Activated T-helper 17 cell treated with anti-CD3 and anti-CD28 coated beads, Interleukin-2, amount 50 U/mL, for 72 hours (primary cell): ENCODE data around the gene KCNJ6. TPM values are rescaled to one million over a fixed set of nuclear protein-coding genes. Genes with fewer than 3 reads are reported as not detected.

Source experiments
- ATAC-seq: fragments of 150-1000 bp; cut with Tn5 transposase; replicated peaks from 2 replicates; pipeline ENCODE4 v1.10.0; 2021; ENCODE audit warnings: mild to moderate bottlenecking, moderate library complexity
- H3K27ac Mint-ChIP-seq: one replicate; pipeline ENCODE4 v1.8.0; 2022; ENCODE audit warnings: mixed read lengths
- H3K27me3 Mint-ChIP-seq: one replicate; pipeline ENCODE4 v1.8.0; 2022; ENCODE audit warnings: mixed read lengths
- H3K36me3 Mint-ChIP-seq: one replicate; pipeline ENCODE4 v1.8.0; 2022; ENCODE audit warnings: low read depth, mild to moderate bottlenecking, mixed read lengths
- H3K4me1 Mint-ChIP-seq: one replicate; pipeline ENCODE4 v1.8.0; 2022; ENCODE audit warnings: mixed read lengths
- H3K4me3 Mint-ChIP-seq: one replicate; pipeline ENCODE4 v1.8.0; 2022; ENCODE audit warnings: mild to moderate bottlenecking, mixed read lengths
- H3K9me3 Mint-ChIP-seq: one replicate; pipeline ENCODE4 v1.8.0; 2022; ENCODE audit warnings: mixed read lengths
- total RNA-seq, 2 donors: library from RNA; stranded (reverse); gene quantifications; one replicate each; pipeline ENCODE4 v1.2.3, GENCODE V29; 2022

Gene KCNJ6
- total RNA-seq, 2 donors from 2014 or later = not detected

DNA sequence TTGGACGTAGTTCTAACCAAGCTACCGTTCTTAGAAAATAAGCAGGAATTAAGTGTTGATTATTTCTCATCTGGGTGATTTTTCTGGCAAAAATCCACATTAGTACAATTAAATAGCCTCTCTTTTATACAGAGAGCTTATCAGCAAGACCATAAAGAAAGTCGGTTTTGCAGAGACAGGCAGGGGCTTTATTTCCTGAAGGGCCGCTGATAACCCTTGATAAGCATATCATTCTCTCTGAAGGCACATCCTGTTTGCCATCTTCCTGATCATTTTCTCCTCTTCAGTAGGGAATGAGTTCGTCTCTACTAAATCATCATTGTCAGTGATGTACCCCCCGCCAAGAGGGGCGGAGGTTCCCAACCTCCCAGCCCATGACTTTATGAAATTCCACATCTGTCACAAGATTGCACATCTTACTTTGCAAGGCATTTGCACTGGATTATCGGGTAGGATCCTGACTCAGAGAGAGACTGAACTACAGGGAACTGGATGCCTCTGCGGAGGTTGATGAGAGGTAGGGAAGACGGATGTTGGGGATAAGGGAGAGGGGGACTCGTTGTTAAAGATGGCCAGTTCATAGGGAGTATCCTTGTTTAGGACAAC, 115.7 kb downstream of the KCNJ6 start:
- H3K27ac Mint-ChIP-seq = no peak overlapping the region
- no peak for ATAC-seq
- no peaks in the 10 kb centered on the region for H3K36me3 Mint-ChIP-seq
- no peaks in the 10 kb centered on the region for H3K4me1 Mint-ChIP-seq
- H3K9me3 Mint-ChIP-seq = peaks cover 3% of the 10 kb centered on the region
- H3K27me3 Mint-ChIP-seq = peaks cover 23% of the 10 kb centered on the region
- H3K4me3 Mint-ChIP-seq = no peak overlapping the region

DNA sequence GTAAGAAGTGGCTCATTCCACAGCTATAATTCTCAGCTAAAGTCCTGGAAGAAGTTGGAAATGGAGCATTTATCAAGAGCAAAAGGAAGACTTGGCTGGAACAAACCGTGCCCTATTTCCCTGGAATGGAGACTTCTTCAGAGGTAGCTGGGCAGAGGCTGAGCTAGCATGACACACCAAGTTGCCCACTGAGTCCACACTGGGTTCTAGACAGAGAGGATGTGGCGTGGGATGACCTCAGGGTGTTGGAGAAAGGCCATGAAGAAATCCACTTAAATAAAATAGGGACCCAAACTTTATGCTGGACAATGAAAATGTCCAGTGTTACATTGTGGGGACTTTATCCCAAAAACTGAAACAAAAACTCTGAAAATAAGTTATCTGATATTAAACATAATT, 116.2 kb downstream of the KCNJ6 start:
- ATAC-seq = no peak
- H3K9me3 Mint-ChIP-seq = no peaks in the 10 kb centered on the region
- H3K4me3 Mint-ChIP-seq = no peak overlapping the region
- H3K36me3 Mint-ChIP-seq = no peaks in the 10 kb centered on the region
- H3K4me1 Mint-ChIP-seq = no peaks in the 10 kb centered on the region
- H3K27me3 Mint-ChIP-seq = peaks cover 20% of the 10 kb centered on the region
- H3K27ac Mint-ChIP-seq = no peak overlapping the region

GRCh38 chr21:37799211-37800056, 116.8 kb downstream of the KCNJ6 start:
- no peaks in the 10 kb centered on the region for H3K36me3 Mint-ChIP-seq
- H3K27ac Mint-ChIP-seq = no peak overlapping the region
- no peaks in the 10 kb centered on the region for H3K9me3 Mint-ChIP-seq
- H3K4me1 Mint-ChIP-seq = no peaks in the 10 kb centered on the region
- H3K27me3 Mint-ChIP-seq = peaks cover 15% of the 10 kb centered on the region
- ATAC-seq = no peak
- H3K4me3 Mint-ChIP-seq = no peak overlapping the region

GRCh38 chr21:37797403-37797802, 118.9 kb downstream of the KCNJ6 start:
- Mint-ChIP-seq H3K27me3 (peaks cover 15% of the 10 kb centered on the region), H3K27ac (no peak overlapping the region), H3K36me3 (no peaks in the 10 kb centered on the region), H3K4me1 (no peaks in the 10 kb centered on the region), H3K4me3 (no peak overlapping the region), H3K9me3 (no peaks in the 10 kb centered on the region)
- ATAC-seq = no peak

DNA sequence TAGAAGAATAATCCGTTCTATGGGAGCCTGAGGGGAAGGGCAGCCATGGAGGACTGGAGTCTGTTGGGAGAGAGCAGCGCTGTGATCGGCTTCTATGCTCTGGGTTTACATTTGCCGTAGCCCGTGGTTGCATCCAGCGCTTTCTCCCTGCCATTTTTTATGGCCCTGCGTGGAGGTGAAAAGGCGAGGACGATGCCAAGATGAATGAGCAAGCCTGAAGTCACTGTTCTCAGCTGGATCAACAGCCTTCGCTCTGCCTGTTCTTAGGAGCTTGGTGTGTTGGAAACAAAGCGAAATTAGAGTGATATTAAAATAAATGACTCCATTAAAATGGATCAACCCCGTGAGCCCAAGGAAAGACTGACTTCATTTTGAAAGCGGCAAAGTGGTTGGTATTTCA, 120.2 kb downstream of the KCNJ6 start:
- Mint-ChIP-seq H3K27me3 (peaks cover 10% of the 10 kb centered on the region), H3K4me3 (no peak overlapping the region), H3K9me3 (no peaks in the 10 kb centered on the region), H3K27ac (no peak overlapping the region), H3K36me3 (no peaks in the 10 kb centered on the region), H3K4me1 (no peaks in the 10 kb centered on the region)
- ATAC-seq = no peak

DNA sequence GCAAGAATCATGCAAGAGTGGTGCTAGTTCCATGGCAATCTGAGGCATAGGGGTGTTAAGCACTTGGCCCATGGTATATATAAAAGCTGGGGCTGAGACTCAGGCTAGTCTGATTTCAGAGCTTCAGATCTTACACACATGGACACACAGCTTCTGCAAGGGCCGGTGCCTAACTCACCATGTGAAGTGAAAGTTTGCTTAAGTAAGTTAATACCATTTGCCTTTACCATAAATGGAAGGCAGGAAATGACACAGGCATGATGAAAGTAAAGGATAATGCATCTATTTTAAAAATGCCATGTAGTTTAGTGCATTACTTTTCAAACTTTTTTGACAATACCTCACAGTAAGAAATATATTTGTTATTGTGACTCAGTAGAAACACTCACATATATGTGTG, 122.6 kb downstream of the KCNJ6 start:
- no peak for ATAC-seq
- Mint-ChIP-seq H3K4me1 (no peaks in the 10 kb centered on the region), H3K36me3 (no peaks in the 10 kb centered on the region), H3K4me3 (no peak overlapping the region), H3K27ac (no peak overlapping the region), H3K27me3 (peaks cover 5% of the 10 kb centered on the region), H3K9me3 (no peaks in the 10 kb centered on the region)

- H3K27me3 Mint-ChIP-seq = no peaks in the 10 kb centered on the region
- H3K4me1 Mint-ChIP-seq = no peaks in the 10 kb centered on the region
Measured at GRCh38 chr21:37792046-37792445, 124.2 kb downstream of the KCNJ6 start.

GRCh38 chr21:37790905-37791304, 125.4 kb downstream of the KCNJ6 start:
- H3K4me3 Mint-ChIP-seq = no peak overlapping the region
- no peaks in the 10 kb centered on the region for H3K27me3 Mint-ChIP-seq
- no peaks in the 10 kb centered on the region for H3K9me3 Mint-ChIP-seq
- no peaks in the 10 kb centered on the region for H3K4me1 Mint-ChIP-seq
- ATAC-seq = no peak
- no peaks in the 10 kb centered on the region for H3K36me3 Mint-ChIP-seq
- H3K27ac Mint-ChIP-seq = no peak overlapping the region

More at GRCh38 chr21:37792046-37792445, 124.2 kb downstream of the KCNJ6 start:
- H3K9me3 Mint-ChIP-seq = no peaks in the 10 kb centered on the region
- H3K36me3 Mint-ChIP-seq = no peaks in the 10 kb centered on the region
- ATAC-seq = no peak
- no peak overlapping the region for H3K4me3 Mint-ChIP-seq
- no peak overlapping the region for H3K27ac Mint-ChIP-seq

GRCh38 chr21:37788503-37788902, 127.8 kb downstream of the KCNJ6 start:
- Mint-ChIP-seq H3K36me3 (no peaks in the 10 kb centered on the region), H3K27me3 (peaks cover under 1% of the 10 kb centered on the region), H3K27ac (no peak overlapping the region), H3K4me1 (no peaks in the 10 kb centered on the region), H3K9me3 (no peaks in the 10 kb centered on the region), H3K4me3 (no peak overlapping the region)
- ATAC-seq = no peak

DNA sequence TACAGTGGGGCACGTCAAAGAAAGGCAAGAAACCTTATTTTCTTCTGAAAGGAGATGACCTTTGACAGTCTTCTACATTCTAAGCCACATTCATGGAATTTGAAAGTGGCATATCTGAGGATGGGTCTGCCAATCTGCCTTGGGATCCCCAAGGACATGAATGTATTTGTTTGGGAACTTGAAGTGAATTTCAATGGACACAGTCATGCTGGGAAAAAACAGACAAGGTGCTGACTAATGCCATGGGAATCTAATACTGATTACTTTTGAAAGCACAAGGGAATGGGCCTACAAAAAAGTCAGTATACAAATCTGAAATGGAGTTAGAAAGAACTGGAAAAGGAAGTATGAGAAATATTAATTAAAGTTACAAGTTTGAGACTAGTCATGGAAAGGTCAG, 128.8 kb downstream of the KCNJ6 start:
- no peak overlapping the region for H3K27ac Mint-ChIP-seq
- H3K36me3 Mint-ChIP-seq = no peaks in the 10 kb centered on the region
- no peak overlapping the region for H3K4me3 Mint-ChIP-seq
- no peak for ATAC-seq
- no peaks in the 10 kb centered on the region for H3K9me3 Mint-ChIP-seq
- no peaks in the 10 kb centered on the region for H3K4me1 Mint-ChIP-seq
- H3K27me3 Mint-ChIP-seq = peaks cover 4% of the 10 kb centered on the region

GRCh38 chr21:37784591-37785318, 131.5 kb downstream of the KCNJ6 start:
- Mint-ChIP-seq H3K4me1 (no peaks in the 10 kb centered on the region), H3K9me3 (peaks cover 4% of the 10 kb centered on the region), H3K27ac (no peak overlapping the region), H3K36me3 (no peaks in the 10 kb centered on the region), H3K27me3 (peaks cover 11% of the 10 kb centered on the region), H3K4me3 (no peak overlapping the region)
- no peak for ATAC-seq

- Mint-ChIP-seq H3K9me3 (peaks cover 4% of the 10 kb centered on the region), H3K27me3 (peaks cover 11% of the 10 kb centered on the region), H3K27ac (no peak overlapping the region), H3K36me3 (no peaks in the 10 kb centered on the region), H3K4me3 (no peak overlapping the region), H3K4me1 (no peaks in the 10 kb centered on the region)
- no peak for ATAC-seq
Measured at GRCh38 chr21:37783016-37783415, 133.2 kb downstream of the KCNJ6 start.

DNA sequence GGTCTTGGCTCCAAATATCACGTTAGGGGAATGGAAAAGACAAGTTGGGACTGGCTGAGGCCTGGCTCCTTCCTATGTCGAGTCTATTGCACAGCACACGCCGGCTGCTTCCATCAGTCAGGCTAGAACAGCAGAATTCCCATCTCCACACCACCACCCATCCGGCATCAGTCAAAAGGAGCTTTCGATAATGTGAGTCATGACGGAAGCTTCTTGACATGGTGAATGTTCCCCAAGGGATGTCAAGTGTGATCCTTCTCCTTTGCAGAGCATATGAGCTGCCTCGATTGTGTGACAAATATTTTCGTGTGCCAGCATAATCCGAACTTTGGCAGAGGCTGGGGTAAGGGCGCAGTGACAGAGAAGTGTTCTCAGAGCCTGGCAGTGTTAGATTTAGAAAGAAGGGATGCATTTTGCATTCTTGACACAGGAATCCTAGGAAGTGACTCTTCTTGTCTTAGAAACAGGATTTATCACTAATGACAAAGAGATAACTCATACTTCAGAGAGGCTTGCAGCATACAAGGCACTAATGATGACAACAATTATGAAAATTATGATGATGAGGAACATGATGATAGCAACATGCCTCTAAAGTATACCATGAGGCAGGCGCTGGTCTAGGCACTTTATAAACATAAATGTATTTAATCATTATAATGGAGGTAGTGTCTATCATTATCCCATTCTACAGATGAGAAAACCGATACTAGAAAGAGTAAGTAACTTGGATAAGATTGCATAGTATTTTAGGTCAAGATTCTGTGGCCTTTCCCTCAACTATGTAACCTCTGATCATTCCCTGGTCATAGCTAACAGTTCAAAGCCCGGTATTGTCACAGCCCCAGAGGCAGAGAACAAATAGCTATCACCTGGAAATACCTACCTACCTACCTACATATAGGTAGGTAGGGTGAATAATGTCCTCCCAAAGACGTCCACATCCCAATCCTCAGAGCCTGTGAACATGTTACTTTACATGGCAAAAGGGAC, 135.0 kb downstream of the KCNJ6 start:
- no peak overlapping the region for H3K27ac Mint-ChIP-seq
- no peak for ATAC-seq
- no peak overlapping the region for H3K4me3 Mint-ChIP-seq
- no peaks in the 10 kb centered on the region for H3K36me3 Mint-ChIP-seq
- no peaks in the 10 kb centered on the region for H3K4me1 Mint-ChIP-seq
- peaks cover 4% of the 10 kb centered on the region for H3K9me3 Mint-ChIP-seq
- peaks cover 17% of the 10 kb centered on the region for H3K27me3 Mint-ChIP-seq

DNA sequence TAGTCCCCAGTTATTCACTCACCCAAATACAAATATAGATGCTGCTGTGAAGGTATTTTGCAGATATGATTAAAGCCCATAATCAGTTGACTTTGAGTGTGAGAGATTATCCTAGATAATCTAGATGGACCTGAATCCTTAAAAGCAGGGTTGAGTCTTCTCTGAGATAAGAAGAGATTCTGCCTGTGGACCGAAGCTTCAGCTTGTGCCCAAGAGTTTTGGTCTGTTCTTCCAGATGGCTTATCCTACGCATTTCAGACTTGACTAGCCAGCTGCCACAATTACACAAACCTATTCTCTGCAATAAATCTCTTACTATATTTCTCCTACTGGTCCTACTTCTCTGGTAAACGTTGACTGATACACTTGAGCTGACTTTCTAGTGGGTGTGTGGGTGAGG, 145.1 kb downstream of the KCNJ6 start:
- no peaks in the 10 kb centered on the region for H3K4me1 Mint-ChIP-seq
- no peaks in the 10 kb centered on the region for H3K9me3 Mint-ChIP-seq
- H3K36me3 Mint-ChIP-seq = no peaks in the 10 kb centered on the region
- no peak overlapping the region for H3K27ac Mint-ChIP-seq
- peaks cover 6% of the 10 kb centered on the region for H3K27me3 Mint-ChIP-seq
- no peak for ATAC-seq
- H3K4me3 Mint-ChIP-seq = no peak overlapping the region
